Measurements from ENCODE around the gene SYNGR2.

GRCh38 chr17:78141437-78142118 lies 26.8 kb upstream of the SYNGR2 start:
- TF ChIP-seq ZNF274 (IDR thresholded peaks at IDR 0.05; ENCODE audit: borderline replicate concordance, low read depth, low read length) (no peak), CTCF (IDR thresholded peaks at IDR 0.05 in 2 of 3, conservative IDR thresholded peaks at IDR 0.05 in 1 of 3; ENCODE audit: insufficient read depth in 2 of 3, low read depth in 1 of 3, low read length in 3 of 3) (no peak), MTA2 (IDR thresholded peaks at IDR 0.05; ENCODE audit: low read depth) (no peak), CBX2 (IDR thresholded peaks at IDR 0.05; ENCODE audit: insufficient read depth, low read length, poor library complexity, severe bottlenecking) (no peak), HEY1 (CRISPR knock-in tag; IDR thresholded peaks at IDR 0.05; ENCODE audit: borderline replicate concordance) (no peak), ZKSCAN1 (IDR thresholded peaks at IDR 0.05; ENCODE audit: low read depth, low read length) (no peak), CTBP1 (IDR thresholded peaks at IDR 0.05; ENCODE audit: borderline replicate concordance) (no peak)
- TF ChIP-seq, protein P1, sequence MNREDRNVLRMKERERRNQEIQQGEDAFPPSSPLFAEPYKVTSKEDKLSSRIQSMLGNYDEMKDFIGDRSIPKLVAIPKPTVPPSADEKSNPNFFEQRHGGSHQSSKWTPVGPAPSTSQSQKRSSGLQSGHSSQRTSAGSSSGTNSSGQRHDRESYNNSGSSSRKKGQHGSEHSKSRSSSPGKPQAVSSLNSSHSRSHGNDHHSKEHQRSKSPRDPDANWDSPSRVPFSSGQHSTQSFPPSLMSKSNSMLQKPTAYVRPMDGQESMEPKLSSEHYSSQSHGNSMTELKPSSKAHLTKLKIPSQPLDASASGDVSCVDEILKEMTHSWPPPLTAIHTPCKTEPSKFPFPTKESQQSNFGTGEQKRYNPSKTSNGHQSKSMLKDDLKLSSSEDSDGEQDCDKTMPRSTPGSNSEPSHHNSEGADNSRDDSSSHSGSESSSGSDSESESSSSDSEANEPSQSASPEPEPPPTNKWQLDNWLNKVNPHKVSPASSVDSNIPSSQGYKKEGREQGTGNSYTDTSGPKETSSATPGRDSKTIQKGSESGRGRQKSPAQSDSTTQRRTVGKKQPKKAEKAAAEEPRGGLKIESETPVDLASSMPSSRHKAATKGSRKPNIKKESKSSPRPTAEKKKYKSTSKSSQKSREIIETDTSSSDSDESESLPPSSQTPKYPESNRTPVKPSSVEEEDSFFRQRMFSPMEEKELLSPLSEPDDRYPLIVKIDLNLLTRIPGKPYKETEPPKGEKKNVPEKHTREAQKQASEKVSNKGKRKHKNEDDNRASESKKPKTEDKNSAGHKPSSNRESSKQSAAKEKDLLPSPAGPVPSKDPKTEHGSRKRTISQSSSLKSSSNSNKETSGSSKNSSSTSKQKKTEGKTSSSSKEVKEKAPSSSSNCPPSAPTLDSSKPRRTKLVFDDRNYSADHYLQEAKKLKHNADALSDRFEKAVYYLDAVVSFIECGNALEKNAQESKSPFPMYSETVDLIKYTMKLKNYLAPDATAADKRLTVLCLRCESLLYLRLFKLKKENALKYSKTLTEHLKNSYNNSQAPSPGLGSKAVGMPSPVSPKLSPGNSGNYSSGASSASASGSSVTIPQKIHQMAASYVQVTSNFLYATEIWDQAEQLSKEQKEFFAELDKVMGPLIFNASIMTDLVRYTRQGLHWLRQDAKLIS (CRISPR knock-in tag; IDR thresholded peaks at IDR 0.05): no peak
- TF ChIP-seq, protein P2, sequence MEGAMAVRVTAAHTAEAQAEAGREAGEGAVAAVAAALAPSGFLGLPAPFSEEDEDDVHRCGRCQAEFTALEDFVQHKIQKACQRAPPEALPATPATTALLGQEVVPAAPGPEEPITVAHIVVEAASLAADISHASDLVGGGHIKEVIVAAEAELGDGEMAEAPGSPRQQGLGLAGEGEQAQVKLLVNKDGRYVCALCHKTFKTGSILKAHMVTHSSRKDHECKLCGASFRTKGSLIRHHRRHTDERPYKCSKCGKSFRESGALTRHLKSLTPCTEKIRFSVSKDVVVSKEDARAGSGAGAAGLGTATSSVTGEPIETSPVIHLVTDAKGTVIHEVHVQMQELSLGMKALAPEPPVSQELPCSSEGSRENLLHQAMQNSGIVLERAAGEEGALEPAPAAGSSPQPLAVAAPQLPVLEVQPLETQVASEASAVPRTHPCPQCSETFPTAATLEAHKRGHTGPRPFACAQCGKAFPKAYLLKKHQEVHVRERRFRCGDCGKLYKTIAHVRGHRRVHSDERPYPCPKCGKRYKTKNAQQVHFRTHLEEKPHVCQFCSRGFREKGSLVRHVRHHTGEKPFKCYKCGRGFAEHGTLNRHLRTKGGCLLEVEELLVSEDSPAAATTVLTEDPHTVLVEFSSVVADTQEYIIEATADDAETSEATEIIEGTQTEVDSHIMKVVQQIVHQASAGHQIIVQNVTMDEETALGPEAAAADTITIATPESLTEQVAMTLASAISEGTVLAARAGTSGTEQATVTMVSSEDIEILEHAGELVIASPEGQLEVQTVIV (CRISPR knock-in tag; IDR thresholded peaks at IDR 0.05; ENCODE audit: borderline replicate concordance): no peak
- TF ChIP-seq, protein P3, sequence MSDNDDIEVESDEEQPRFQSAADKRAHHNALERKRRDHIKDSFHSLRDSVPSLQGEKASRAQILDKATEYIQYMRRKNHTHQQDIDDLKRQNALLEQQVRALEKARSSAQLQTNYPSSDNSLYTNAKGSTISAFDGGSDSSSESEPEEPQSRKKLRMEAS (CRISPR knock-in tag; IDR thresholded peaks at IDR 0.05): no peak

Data from K562 (cell line).